ENCODE data around the gene BEND6.

DNA sequence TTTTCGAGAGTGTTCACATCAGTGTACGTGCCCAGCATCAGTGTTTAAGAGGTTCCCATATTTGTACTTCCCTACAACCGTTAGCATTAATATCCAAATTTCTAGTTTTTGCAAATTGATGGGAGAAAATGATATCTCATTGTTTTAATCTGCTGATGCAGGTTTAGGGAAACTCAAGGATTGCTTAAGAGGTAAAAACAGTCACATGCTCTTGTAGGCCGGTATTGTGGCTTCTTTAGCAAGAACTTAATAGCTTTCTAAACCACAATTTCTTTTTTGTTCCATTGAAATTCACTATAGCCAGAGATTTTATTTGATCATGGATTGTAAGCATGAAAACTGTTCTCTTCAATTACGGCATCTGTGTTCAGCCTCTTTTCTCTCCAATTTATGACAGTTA lies 29.5 kb downstream of the BEND6 start:
- TF ChIP-seq, protein P1, sequence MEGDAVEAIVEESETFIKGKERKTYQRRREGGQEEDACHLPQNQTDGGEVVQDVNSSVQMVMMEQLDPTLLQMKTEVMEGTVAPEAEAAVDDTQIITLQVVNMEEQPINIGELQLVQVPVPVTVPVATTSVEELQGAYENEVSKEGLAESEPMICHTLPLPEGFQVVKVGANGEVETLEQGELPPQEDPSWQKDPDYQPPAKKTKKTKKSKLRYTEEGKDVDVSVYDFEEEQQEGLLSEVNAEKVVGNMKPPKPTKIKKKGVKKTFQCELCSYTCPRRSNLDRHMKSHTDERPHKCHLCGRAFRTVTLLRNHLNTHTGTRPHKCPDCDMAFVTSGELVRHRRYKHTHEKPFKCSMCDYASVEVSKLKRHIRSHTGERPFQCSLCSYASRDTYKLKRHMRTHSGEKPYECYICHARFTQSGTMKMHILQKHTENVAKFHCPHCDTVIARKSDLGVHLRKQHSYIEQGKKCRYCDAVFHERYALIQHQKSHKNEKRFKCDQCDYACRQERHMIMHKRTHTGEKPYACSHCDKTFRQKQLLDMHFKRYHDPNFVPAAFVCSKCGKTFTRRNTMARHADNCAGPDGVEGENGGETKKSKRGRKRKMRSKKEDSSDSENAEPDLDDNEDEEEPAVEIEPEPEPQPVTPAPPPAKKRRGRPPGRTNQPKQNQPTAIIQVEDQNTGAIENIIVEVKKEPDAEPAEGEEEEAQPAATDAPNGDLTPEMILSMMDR (IDR thresholded peaks at IDR 0.05; ENCODE audit: poor library complexity, severe bottlenecking): no peak
- TF ChIP-seq EZH2 (IDR thresholded peaks at IDR 0.05; ENCODE audit: borderline replicate concordance, insufficient read depth, low read length, poor library complexity, severe bottlenecking) (no peak), MXI1 (conservative IDR thresholded peaks at IDR 0.05; ENCODE audit: poor library complexity, severe bottlenecking) (no peak), TAF1 (IDR thresholded peaks at IDR 0.05; ENCODE audit: low read depth) (no peak), RAD21 (conservative IDR thresholded peaks at IDR 0.05) (no peak), POLR2AphosphoS5 (IDR thresholded peaks at IDR 0.05) (no peak), SMC3 (conservative IDR thresholded peaks at IDR 0.05; ENCODE audit: poor library complexity) (no peak), REST (IDR thresholded peaks at IDR 0.05; ENCODE audit: borderline replicate concordance) (no peak)

All from neural cell (in vitro differentiated cells).